Testis (tissue), 5 donors: ENCODE measurements around the gene ADAM10. TPM values are rescaled to one million over a fixed set of nuclear protein-coding genes. Genes with fewer than 3 reads are reported as not detected.

Experiments used
- DNase-seq: peaks from one replicate; pipeline ENCODE4 v3.0.0-alpha.2; 2019
- H3K27ac ChIP-seq, 2 donors: fragments of 200-600 bp; sonication (generic); one replicate each; pipeline ENCODE4 v1.5.1; 2019
- H3K27me3 ChIP-seq: fragments of 200-600 bp; sonication (generic); one replicate; pipeline ENCODE4 v1.5.1; 2019
- H3K36me3 ChIP-seq: fragments of 200-600 bp; sonication (generic); one replicate; pipeline ENCODE4 v1.5.1; 2017; ENCODE audit warnings: low read depth; ENCODE audit errors: missing control alignments
- H3K4me1 ChIP-seq: fragments of 200-600 bp; sonication (generic); one replicate; pipeline ENCODE4 v1.5.1; 2019
- H3K4me3 ChIP-seq, 2 donors: fragments of 200-600 bp; sonication (generic); one replicate each; pipeline ENCODE4 v1.5.1; 2017 to 2019
- H3K9me3 ChIP-seq: fragments of 200-600 bp; sonication (generic); one replicate; pipeline ENCODE4 v1.5.1; 2017
- POLR2A ChIP-seq: fragments of 450-650 bp; IDR thresholded peaks from one replicate; pipeline ENCODE4 v1.6.1; 2017; ENCODE audit warnings: antibody characterized with exemption, mild to moderate bottlenecking, moderate library complexity
- whole genome bisulfite sequencing, 2 donors: methylation state at CpG; one replicate each; pipeline ENCODE4 v1.1.5; 2018; 5-methylcytosine and 5-hydroxymethylcytosine counted together
- intact Hi-C: fragments of 100-400 bp; cut with DNase I; formaldehyde crosslinking; loops from one replicate; pipeline ENCODE4 v1.15.1; 2023; ENCODE audit warnings: low total_unique reads
- long read RNA-seq, 2 donors: transcript quantifications; one replicate each; lab custom pipeline, GENCODE V29; 2026
- polyA plus RNA-seq: library from polyadenylated mRNA; stranded (reverse); fragments of 350-450 nt; fragmentation: Illumina TruSeq; extraction: RNeasy Lipid Tissue Mini Kit (QIAGEN cat#74804); gene quantifications from one replicate; pipeline ENCODE4 v1.2.3, GENCODE V29; 2014; ENCODE audit warnings: low read depth, low replicate concordance; ENCODE audit not compliant: insufficient read depth
- total RNA-seq, 2 donors: library from RNA; depleted of rRNA; stranded (reverse); fragments of >200 nt; gene quantifications; one replicate each; pipeline ENCODE4 v1.2.3, GENCODE V29; 2016
- TF ChIP-seq, protein P1 (sequence below), 3 experiments: fragments of 450-650 bp in 2 of 3; fragments of 200-600 bp in 1 of 3; sonication (generic) in 1 of 3; IDR thresholded peaks; one replicate each; pipeline ENCODE4 v1.5.1; 2016 to 2019; ENCODE audit warnings: antibody characterized with exemption in 3 of 3, mild to moderate bottlenecking in 2 of 3, moderate library complexity in 1 of 3

ADAM10 gene
- 10 to 100 TPM; 58.7 to 65.5 TPM for total RNA-seq
- polyA plus RNA-seq: 46.2 TPM
- long read RNA-seq, donor 1, full-length matches to known transcripts: 11 of 18 reads
- long read RNA-seq, donor 1, partial matches to known transcripts: 7 of 18 reads
- long read RNA-seq, donor 1, other reads (novel, unspliced or antisense): 0 of 18 reads
- long read RNA-seq, donor 2, full-length matches to known transcripts: 6 of 14 reads
- long read RNA-seq, donor 2, partial matches to known transcripts: 8 of 14 reads
- long read RNA-seq, donor 2, other reads (novel, unspliced or antisense): 0 of 14 reads

GRCh38 chr15:58749532-58750337 lies at the start of gene ADAM10:
TSS of gene ADAM10 (minus strand) at chr15:58749707. CDS start at chr15:58749534, 173 bp downstream.
- Histone ChIP-seq H3K27ac (peak within 1 kb of the TSS; percentile 95 to 97), H3K27me3 (no peaks in the 10 kb centered on the region), H3K4me1 (peaks cover 13% of the 10 kb centered on the region), H3K36me3 (no peaks in the 10 kb centered on the region), H3K9me3 (no peaks in the 10 kb centered on the region), H3K4me3 (peak within 1 kb of the TSS; percentile 82 to 92)
- intact Hi-C loops: loop anchor here (1.0 kb wide), 1 partner anchor 22 kb away; the partner anchor contains the start of gene MINDY2
- 1% methylated on average over 43 to 53 of the region's 62 CpGs for WGBS, 2 donors
- DNase-seq: peak; percentile 99
- TF ChIP-seq POLR2A: peak; percentile 77
- TF ChIP-seq, protein P1, sequence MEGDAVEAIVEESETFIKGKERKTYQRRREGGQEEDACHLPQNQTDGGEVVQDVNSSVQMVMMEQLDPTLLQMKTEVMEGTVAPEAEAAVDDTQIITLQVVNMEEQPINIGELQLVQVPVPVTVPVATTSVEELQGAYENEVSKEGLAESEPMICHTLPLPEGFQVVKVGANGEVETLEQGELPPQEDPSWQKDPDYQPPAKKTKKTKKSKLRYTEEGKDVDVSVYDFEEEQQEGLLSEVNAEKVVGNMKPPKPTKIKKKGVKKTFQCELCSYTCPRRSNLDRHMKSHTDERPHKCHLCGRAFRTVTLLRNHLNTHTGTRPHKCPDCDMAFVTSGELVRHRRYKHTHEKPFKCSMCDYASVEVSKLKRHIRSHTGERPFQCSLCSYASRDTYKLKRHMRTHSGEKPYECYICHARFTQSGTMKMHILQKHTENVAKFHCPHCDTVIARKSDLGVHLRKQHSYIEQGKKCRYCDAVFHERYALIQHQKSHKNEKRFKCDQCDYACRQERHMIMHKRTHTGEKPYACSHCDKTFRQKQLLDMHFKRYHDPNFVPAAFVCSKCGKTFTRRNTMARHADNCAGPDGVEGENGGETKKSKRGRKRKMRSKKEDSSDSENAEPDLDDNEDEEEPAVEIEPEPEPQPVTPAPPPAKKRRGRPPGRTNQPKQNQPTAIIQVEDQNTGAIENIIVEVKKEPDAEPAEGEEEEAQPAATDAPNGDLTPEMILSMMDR (IDR thresholded peaks at IDR 0.05): no peak

GRCh38 chr15:58797505-58797904 lies 48.0 kb upstream of the ADAM10 start:
- intact Hi-C loops: no loop called here
- no peaks in the 10 kb centered on the region for H3K27me3 ChIP-seq
- no peaks in the 10 kb centered on the region for H3K4me1 ChIP-seq
- H3K9me3 ChIP-seq: no peaks in the 10 kb centered on the region
- no peak overlapping the region for H3K4me3 ChIP-seq
- TF ChIP-seq, protein P1 (IDR thresholded peaks at IDR 0.05): no peak
- no peak for TF ChIP-seq POLR2A
- no peak overlapping the region for H3K27ac ChIP-seq
- 58 to 69% methylated on average over 3 of the region's 3 CpGs for WGBS, 2 donors
- no peaks in the 10 kb centered on the region for H3K36me3 ChIP-seq
- no peak for DNase-seq

DNA sequence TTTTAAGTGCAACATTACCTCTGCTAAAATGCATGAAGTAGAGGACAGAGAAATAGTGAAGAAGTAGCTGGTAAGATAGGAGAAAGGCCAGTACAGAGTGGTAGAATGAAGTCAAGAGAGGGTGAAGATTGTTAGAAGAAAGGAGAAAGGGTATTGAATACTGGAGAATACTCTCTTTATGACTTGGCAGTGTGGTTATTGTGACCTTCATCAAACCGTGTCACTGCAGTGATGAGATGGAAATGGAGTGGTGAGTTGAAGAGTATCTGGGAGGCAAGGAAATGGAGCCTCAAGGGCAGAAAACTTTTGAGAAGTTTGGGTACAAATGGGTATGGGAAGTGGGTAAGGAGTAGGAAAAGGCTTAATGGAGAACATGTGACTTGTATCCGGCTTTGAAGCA lies 46.3 kb upstream of the ADAM10 start:
- Histone ChIP-seq H3K4me3 (no peak overlapping the region), H3K9me3 (no peaks in the 10 kb centered on the region), H3K27me3 (no peaks in the 10 kb centered on the region), H3K36me3 (no peaks in the 10 kb centered on the region), H3K4me1 (no peaks in the 10 kb centered on the region), H3K27ac (no peak overlapping the region)
- DNase-seq: no peak
- 57 to 60% methylated on average over 2 of the region's 2 CpGs for WGBS, 2 donors
- TF ChIP-seq, protein P1 (IDR thresholded peaks at IDR 0.05): no peak
- no peak for TF ChIP-seq POLR2A
- intact Hi-C loops: no loop called here

DNA sequence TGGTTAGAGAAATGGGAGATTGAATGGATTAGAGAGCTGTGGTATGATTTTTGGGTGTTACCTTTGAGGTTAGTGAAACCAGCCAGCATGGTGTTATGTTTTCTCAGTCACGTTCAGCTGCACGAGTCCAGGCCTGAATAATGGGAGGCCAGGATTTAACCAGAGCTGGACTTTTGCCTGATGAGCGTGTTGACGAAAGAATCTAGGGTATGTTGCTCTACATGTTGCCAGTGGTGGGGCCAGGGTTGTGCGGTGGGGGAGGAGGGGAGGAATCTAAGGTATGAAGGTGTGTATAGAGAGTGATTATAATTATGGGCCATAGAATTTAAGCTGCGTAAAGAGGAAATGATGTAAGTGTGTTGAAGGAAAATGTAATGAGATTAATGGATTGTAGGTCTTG lies 44.4 kb upstream of the ADAM10 start:
- no peak for DNase-seq
- H3K27ac ChIP-seq: no peak overlapping the region
- 85 to 91% methylated on average over 6 of the region's 6 CpGs for WGBS, 2 donors
- H3K36me3 ChIP-seq: no peaks in the 10 kb centered on the region
- no peak for TF ChIP-seq POLR2A
- TF ChIP-seq, protein P1 (IDR thresholded peaks at IDR 0.05): no peak
- no peaks in the 10 kb centered on the region for H3K9me3 ChIP-seq
- H3K4me1 ChIP-seq: no peaks in the 10 kb centered on the region
- H3K27me3 ChIP-seq: no peaks in the 10 kb centered on the region
- intact Hi-C loops: no loop called here
- H3K4me3 ChIP-seq: no peak overlapping the region
